Embryonic facial prominence (tissue), 1 donor: ENCODE results near the gene BRF1.

Source experiments
- DNase-seq: peaks from one replicate; pipeline ENCODE4 v3.0.0-alpha.2; 2016; ENCODE audit errors: extremely low spot score

The BRF1 gene

DNA sequence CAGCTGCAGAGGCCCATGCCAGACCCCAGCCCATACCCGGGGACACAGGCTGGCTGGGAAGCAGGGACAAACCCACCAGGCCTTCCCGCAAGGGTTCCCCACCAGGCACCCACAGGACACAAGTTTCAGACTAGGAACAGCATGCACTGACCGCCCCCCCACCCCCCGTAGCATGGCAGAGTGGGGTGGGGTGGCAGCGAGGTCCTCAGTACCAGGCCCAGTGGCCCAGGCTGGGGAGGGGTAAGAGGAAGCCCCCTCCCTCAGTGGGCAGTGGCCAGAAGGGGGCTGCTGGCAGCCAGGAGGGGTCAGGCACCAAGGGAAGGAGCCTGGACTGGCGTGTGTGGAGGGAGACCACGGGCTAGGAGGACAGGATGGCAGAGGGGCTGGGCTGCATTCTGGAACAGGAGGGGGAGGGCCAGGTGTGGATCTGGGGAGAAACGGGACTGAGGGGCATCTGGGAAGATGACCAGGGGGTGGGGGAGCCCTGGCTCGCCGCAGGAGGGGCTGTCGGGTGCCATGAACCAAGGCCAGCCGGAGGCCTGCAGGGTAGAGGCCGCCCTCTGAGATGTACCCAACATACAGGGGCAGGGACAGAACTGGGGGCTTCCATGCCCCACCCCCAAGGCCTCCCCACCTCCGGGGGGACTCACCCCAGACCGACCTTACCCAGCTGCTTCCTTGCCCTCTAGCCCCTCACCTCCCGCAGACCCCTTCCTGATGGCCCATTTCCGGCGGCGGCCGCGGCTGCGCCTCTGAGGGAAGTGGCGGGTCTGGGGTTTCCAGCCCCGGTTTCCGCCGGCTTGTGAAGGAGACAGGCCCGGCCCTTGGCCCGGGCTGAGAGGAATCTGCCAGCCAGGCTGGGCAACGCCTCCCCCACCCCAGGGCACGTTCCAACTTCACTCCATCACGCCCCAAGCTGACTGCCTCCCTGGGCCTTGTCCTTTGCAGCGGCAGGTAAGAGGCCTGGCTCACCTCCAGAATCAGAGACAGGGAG, 126.6 kb downstream of the BRF1 start:
- DNase-seq, result no peak

- DNase-seq, result no peak
These were observed 127.7 kb downstream of the BRF1 start for GRCh38 chr14:105173145-105173544.

DNA sequence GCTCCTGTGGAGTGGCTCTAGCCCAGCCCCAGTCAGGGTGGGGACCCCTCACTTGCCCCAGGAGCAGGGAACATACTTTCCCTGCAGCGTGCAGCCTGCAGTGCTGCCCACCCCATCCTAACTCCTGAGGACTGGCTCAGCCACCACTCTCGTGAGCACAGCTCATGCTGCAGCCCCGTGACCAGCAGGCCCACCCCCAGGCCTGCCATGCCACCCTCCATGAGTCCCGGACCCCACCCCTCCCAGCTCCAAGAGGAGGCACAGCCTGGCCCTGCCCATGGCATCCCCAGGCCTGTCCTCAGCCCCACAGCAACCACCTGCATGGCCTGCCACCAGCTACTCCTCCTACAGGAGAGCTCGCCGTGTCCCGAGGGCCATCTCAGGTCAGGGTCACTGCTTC, 128.3 kb downstream of the BRF1 start:
- DNase-seq, result no peak

GRCh38 chr14:105171004-105171673, 129.7 kb downstream of the BRF1 start:
- DNase-seq, result no peak

DNA sequence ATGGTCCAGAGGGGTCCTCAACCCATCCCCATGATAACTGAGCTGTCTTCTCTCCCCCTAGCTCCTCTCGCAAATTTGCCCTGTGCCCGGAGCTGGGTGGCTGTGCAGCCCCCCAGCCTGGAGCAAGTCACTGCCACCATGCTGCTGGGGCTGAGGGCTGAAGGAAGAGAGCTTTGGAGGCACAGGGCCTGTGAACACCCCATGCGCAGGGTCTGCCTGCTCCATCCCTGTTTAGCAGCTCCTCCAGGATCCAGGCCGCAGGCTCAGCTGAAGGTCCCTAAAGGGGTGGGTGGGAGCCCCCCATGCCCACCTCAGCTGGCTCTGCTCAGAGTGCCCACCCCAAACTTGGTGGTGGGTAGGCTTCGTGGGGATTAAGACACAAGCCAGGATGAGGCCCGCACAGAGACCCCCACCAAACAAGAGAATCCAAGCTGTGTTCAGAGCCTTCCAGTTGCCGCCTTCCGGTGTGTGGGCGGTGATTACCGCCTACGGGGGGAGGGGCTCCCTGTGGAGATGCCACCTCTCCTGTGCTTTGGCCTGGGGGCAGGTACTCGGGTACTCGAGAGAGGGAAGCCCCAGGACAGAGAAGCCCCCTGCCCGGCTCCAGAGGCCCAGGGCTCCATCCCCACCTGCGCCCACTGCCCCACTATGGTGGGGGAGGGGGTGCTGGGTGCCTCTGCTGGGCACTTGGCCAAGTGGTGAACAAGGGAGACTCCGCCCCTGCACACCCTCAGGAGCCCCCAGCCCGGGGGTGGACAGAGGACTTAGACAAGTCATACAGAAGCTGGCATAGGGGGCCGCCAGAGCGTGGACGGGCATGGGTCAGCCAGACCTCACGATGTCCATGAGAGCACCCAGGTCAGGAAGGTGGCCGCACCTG, 130.8 kb downstream of the BRF1 start:
- DNase-seq, result no peak

- no peak for DNase-seq
These were observed 131.8 kb downstream of the BRF1 start for GRCh38 chr14:105168979-105169507.

DNA sequence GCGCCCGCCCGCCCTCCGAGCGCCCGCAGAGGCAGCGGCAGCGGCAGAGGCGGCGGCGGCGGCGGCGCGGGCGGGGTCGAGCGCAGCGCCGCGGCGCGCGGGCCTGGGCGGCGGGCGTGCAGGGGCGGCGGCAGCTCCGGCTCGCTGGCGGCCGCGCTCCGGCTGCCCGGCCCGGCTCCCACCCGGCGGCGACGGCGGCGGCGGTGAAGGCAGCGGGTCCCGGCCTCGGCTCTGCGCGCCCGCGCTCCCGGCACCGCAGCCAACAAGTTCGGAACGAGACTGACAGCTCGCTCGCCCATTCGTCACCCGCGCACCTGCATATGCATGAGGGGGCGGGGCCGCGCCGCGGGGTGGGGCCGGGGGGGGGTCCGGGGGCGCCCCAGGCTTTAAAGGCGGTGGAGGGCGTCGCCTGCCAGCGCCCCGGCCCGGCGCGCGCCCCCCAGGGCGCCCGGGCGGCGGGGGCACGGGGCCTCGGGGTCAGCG, 132.3 kb downstream of the BRF1 start, which contains the start of gene JAG2:
Gene JAG2 (minus strand): TSS at position 281 of the 483 bp plus-strand sequence. CDS start 356 bp downstream, outside the sequence.
- DNase-seq, result no peak

- no peak for DNase-seq
These were observed 132.7 kb downstream of the BRF1 start for GRCh38 chr14:105168093-105168420.

GRCh38 chr14:105167303-105168092, 133.3 kb downstream of the BRF1 start:
- no peak for DNase-seq

DNA sequence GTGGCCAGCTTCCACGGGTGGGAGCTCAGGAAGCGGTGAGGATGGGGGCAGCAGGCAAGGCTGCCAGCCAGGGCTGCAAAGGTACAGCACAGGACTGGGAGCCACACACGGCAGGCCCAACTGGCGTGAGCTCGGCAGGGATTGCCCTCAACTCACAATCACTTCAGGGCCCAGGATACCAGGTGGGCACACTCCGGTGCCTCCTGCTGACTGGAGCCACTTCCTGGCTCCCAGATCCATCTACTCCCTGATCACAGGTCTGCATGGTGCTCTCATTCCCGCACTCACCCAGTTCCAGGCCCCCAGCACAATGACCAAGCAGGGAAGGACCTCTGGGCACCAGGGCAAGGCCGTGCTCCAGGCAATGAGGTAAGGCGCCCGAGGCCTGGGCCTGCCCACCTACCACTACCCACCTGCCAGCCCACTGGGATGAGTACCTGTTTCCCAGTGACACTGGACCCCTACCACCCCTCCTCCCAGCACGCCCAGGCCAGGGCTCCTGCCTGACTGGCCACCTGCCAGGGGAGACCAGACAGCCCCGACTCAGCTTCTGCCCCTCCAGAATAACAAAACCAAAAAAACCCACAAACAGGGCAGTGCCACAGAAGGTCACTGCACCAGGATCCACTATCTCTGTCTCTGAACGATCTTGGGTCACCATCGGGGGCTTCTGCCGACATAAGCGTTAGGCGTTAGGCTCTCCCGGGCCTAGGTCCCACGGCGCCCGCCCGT, 134.1 kb downstream of the BRF1 start:
- DNase-seq, result no peak

GRCh38 chr14:105165761-105166485, 134.9 kb downstream of the BRF1 start:
- no peak for DNase-seq

DNA sequence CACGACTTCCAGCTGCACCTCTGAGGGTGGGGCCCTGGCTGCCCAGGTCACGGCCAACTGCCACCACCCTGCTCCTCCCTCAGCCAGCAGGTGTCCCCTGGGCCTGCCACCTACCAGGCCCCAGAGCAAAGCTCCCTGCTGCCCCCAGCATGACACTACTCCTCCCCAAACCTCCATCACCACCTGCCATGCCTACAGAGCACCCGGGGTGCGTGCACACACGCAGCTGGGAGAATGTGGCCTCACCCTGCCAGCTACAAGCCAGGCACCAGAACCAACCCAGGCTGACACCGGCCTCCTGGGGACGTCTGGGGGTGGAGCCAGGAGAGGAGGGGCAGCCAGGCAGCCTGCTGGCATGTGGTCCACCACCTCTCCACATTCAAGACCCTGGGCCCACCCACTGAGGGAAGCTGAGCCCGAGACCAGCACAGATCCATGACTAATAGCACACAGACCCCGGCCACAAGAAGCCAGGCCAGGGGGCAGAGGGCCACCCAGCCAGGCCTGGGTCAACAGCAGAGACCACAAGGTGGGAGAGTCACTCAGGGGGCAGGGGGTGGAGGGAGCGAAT, 135.6 kb downstream of the BRF1 start:
- no peak for DNase-seq

GRCh38 chr14:105163040-105163742, 137.6 kb downstream of the BRF1 start:
- DNase-seq, result no peak

DNA sequence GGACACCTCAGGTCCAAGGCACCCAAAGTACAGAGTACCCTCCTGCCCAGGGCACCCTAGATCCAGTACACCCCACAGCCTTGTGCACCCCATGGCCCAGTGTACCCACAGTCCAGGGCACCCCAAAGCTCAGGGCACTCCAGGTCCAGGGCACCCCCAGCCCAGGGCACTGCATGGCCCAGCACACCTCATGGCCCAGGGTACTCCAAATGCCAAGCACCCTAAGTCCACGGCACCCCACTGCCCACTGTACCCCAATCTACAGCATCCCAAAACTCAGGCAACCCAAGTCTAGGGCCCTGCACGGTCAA, 138.2 kb downstream of the BRF1 start:
- no peak for DNase-seq

GRCh38 chr14:105161964-105162668, 138.7 kb downstream of the BRF1 start:
- no peak for DNase-seq

DNA sequence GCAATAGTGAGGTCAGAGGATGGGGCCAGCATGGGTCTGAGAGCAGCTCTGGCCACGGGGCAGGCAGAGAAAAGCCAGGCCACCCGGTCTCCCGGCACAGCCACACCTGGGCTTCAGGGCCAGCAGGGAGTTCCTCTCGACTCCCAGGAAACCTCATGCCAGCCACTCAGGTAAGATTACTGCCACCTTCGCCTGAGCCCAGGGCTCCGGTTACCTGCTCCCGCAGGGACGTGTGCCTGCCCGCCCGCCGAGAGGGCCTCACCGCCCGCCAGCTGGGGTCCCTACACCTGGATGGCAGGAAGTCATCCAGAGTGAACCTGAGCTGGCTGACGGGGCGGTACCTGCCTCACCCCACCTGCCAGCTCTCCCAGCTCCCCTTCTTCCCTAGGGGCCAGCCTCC, 139.5 kb downstream of the BRF1 start:
- no peak for DNase-seq

- DNase-seq, result no peak
These were observed 140.0 kb downstream of the BRF1 start for GRCh38 chr14:105160776-105161175.

DNA sequence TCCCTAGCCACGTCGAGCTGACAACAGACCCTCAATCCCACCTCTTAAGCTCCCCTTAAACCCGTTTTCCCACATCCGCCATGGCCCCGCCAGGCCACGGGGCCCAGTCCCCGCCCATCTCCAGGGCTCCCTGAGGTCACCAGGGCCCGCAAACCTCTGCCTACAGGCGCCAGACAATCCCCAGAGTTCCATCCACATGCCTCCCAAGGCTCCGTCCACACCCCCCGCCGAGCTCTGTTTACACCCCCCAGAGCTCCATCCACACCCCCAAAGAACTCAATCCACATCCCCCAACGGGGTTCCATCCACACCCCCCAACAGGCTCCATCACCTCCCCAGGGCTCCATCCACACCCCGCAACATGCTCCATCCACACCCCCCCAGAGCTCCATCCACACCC, 141.5 kb downstream of the BRF1 start:
- no peak for DNase-seq
